ENCODE results near the gene NRIP3. TPM values are rescaled to one million over a fixed set of nuclear protein-coding genes. Genes with fewer than 3 reads are reported as not detected.
"Not testable (repeated sequence)": the region's sequence is repeated elsewhere in the genome, so short reads cannot be mapped to it uniquely, and the experiment has no call there.

The NRIP3 gene
- total and polyA plus RNA-seq, 4 donors: under 0.01 to 1.0 (median 0.07) TPM; not detected in 1

- DNase-seq (ENCODE audit: low spot score): no peak
- H3K9me3 ChIP-seq (ENCODE audit: control insufficient read depth in 4 of 4, low read length in 3 of 4): no peaks in the 10 kb centered on the region
- no peak overlapping the region for H3K4me3 ChIP-seq (ENCODE audit: low read depth in 1 of 3, low read length in 3 of 3)
- H3K4me1 ChIP-seq (ENCODE audit: control insufficient read depth in 4 of 4, insufficient read depth in 4 of 4, low read length in 3 of 4): no peaks in the 10 kb centered on the region
- H3K9ac ChIP-seq (ENCODE audit: low read depth in 1 of 2, low read length in 2 of 2): no peak overlapping the region
- no peak overlapping the region for H3K27ac ChIP-seq (ENCODE audit: low read depth in 1 of 2, low read length in 2 of 2)
- H3K36me3 ChIP-seq (ENCODE audit: control insufficient read depth in 4 of 4, insufficient read depth in 3 of 4, low read depth in 1 of 4, low read length in 3 of 4): no peaks in the 10 kb centered on the region
- TF ChIP-seq EGR1 (IDR thresholded peaks at IDR 0.05; ENCODE audit: low read depth in 2 of 2) (no peak), CTCF (IDR thresholded peaks at IDR 0.05; ENCODE audit: low read depth, low read length, missing input control) (no peak), REST (IDR thresholded peaks at IDR 0.05) (no peak), RXRA (IDR thresholded peaks at IDR 0.05) (no peak)
- peaks cover 0 to 3% (median 0%) of the 10 kb centered on the region in 4 donors for H3K27me3 ChIP-seq (ENCODE audit: control insufficient read depth in 4 of 4, insufficient read depth in 4 of 4, low read length in 3 of 4)
- 89% methylated on average over 2 of the region's 2 CpGs for WGBS
These were observed 16.4 kb downstream of the NRIP3 start for GRCh38 chr11:8987446-8987845.

GRCh38 chr11:8986772-8987171 is 17.0 kb downstream of the NRIP3 start:
- not testable (repeated sequence) for H3K4me3 ChIP-seq (ENCODE audit: low read depth in 1 of 3, low read length in 3 of 3); H3K27me3 ChIP-seq (ENCODE audit: control insufficient read depth in 4 of 4, insufficient read depth in 4 of 4, low read length in 3 of 4); H3K4me1 ChIP-seq (ENCODE audit: control insufficient read depth in 4 of 4, insufficient read depth in 4 of 4, low read length in 3 of 4); DNase-seq (ENCODE audit: low spot score); H3K36me3 ChIP-seq (ENCODE audit: control insufficient read depth in 4 of 4, insufficient read depth in 3 of 4, low read depth in 1 of 4, low read length in 3 of 4); H3K9me3 ChIP-seq (ENCODE audit: control insufficient read depth in 4 of 4, low read length in 3 of 4); H3K27ac ChIP-seq (ENCODE audit: low read depth in 1 of 2, low read length in 2 of 2); H3K9ac ChIP-seq (ENCODE audit: low read depth in 1 of 2, low read length in 2 of 2)
- 95% methylated on average over 6 of the region's 6 CpGs for WGBS

- H3K9ac ChIP-seq (ENCODE audit: low read depth in 1 of 2, low read length in 2 of 2): no peak overlapping the region
- no peak overlapping the region for H3K4me3 ChIP-seq (ENCODE audit: low read depth in 1 of 3, low read length in 3 of 3)
- no peak for DNase-seq (ENCODE audit: low spot score)
- no peaks in the 10 kb centered on the region for H3K9me3 ChIP-seq (ENCODE audit: control insufficient read depth in 4 of 4, low read length in 3 of 4)
- H3K27ac ChIP-seq (ENCODE audit: low read depth in 1 of 2, low read length in 2 of 2): no peak overlapping the region
- TF ChIP-seq ATF3 (IDR thresholded peaks at IDR 0.05): no peak
- TF ChIP-seq RXRA (IDR thresholded peaks at IDR 0.05): no peak
- TF ChIP-seq MAX (IDR thresholded peaks at IDR 0.05): no peak
- no peak for TF ChIP-seq JUND (IDR thresholded peaks at IDR 0.05)
- TF ChIP-seq TAF1 (conservative IDR thresholded peaks at IDR 0.05): no peak
- TF ChIP-seq SP1 (IDR thresholded peaks at IDR 0.05): no peak
- TF ChIP-seq ZBTB33 (IDR thresholded peaks at IDR 0.05): no peak
- no peak for TF ChIP-seq HNF4A (conservative IDR thresholded peaks at IDR 0.05)
- no peak for TF ChIP-seq CTCF (IDR thresholded peaks at IDR 0.05; ENCODE audit: low read depth, low read length, missing input control)
- no peaks in the 10 kb centered on the region for H3K36me3 ChIP-seq (ENCODE audit: control insufficient read depth in 4 of 4, insufficient read depth in 3 of 4, low read depth in 1 of 4, low read length in 3 of 4)
- H3K27me3 ChIP-seq (ENCODE audit: control insufficient read depth in 4 of 4, insufficient read depth in 4 of 4, low read length in 3 of 4): peaks cover 0 to 3% (median 0%) of the 10 kb centered on the region in 4 donors
- 88% methylated on average over 5 of the region's 5 CpGs for WGBS
- no peaks in the 10 kb centered on the region for H3K4me1 ChIP-seq (ENCODE audit: control insufficient read depth in 4 of 4, insufficient read depth in 4 of 4, low read length in 3 of 4)
These were observed 18.3 kb downstream of the NRIP3 start for GRCh38 chr11:8985462-8985861.

Data from liver (tissue), 9 donors.